Measurements from ENCODE around the gene DENND6A.

GRCh38 chr3:57661404-57661803, 31.5 kb downstream of the DENND6A start:
- TF ChIP-seq CTCF (IDR thresholded peaks at IDR 0.05): no peak
- TF ChIP-seq POLR2A (IDR thresholded peaks at IDR 0.05): no peak

All from adrenal gland (tissue), 5 donors.